HL-60 (cell line): Measurements from ENCODE around the gene BLNK.

Experiments used
- DNase-seq, 2 experiments: peaks; one replicate each; pipeline ENCODE4 v3.0.0-alpha.2; 2010 to 2020; ENCODE audit warnings: low read depth in 1 of 2, low spot score in 1 of 2
- H3K27ac ChIP-seq: fragments of 250-450 bp; sonication (Bioruptor Pico); replicated peaks from 2 replicates; pipeline ENCODE4 v1.5.1; 2020; ENCODE audit warnings: mild to moderate bottlenecking, moderate library complexity
- H3K27me3 ChIP-seq: fragments of 250-450 bp; sonication (Bioruptor Pico); 2 replicates; pipeline ENCODE4 v1.5.1; 2021; ENCODE audit warnings: mild to moderate bottlenecking, moderate library complexity; ENCODE audit not compliant: insufficient read depth, poor library complexity, severe bottlenecking
- H3K4me3 ChIP-seq: replicated peaks from 2 replicates; pipeline ENCODE4 v1.5.1; 2011; ENCODE audit warnings: mild to moderate bottlenecking, control low read depth, low read length; ENCODE audit not compliant: insufficient read depth
- GABPA ChIP-seq: IDR thresholded peaks from 2 replicates; pipeline ENCODE4 v1.6.1; 2012; ENCODE audit warnings: low read depth
- POLR2AphosphoS5 ChIP-seq: IDR thresholded peaks from 2 replicates; pipeline ENCODE4 v1.6.1; 2012; ENCODE audit warnings: low read depth
- SPI1 ChIP-seq: IDR thresholded peaks from 2 replicates; pipeline ENCODE4 v1.6.1; 2012; ENCODE audit warnings: low read depth, mild to moderate bottlenecking, borderline replicate concordance
- TF ChIP-seq, protein P1 (sequence below): IDR thresholded peaks from one replicate; pipeline ENCODE4 v1.5.1; 2011; ENCODE audit warnings: low read length, control low read depth, inconsistent platforms; ENCODE audit not compliant: insufficient read depth
- TF ChIP-seq, protein P2 (sequence below): IDR thresholded peaks from 2 replicates; pipeline ENCODE4 v1.6.1; 2012; ENCODE audit warnings: low read depth; ENCODE audit not compliant: insufficient replicate concordance

The BLNK gene

GRCh38 chr10:96264938-96265337 lies 6.4 kb downstream of the BLNK start:
- DNase-seq: no peak
- TF ChIP-seq SPI1: no peak
- no peak for TF ChIP-seq POLR2AphosphoS5
- no peak for TF ChIP-seq GABPA
- TF ChIP-seq, protein P1, sequence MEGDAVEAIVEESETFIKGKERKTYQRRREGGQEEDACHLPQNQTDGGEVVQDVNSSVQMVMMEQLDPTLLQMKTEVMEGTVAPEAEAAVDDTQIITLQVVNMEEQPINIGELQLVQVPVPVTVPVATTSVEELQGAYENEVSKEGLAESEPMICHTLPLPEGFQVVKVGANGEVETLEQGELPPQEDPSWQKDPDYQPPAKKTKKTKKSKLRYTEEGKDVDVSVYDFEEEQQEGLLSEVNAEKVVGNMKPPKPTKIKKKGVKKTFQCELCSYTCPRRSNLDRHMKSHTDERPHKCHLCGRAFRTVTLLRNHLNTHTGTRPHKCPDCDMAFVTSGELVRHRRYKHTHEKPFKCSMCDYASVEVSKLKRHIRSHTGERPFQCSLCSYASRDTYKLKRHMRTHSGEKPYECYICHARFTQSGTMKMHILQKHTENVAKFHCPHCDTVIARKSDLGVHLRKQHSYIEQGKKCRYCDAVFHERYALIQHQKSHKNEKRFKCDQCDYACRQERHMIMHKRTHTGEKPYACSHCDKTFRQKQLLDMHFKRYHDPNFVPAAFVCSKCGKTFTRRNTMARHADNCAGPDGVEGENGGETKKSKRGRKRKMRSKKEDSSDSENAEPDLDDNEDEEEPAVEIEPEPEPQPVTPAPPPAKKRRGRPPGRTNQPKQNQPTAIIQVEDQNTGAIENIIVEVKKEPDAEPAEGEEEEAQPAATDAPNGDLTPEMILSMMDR: no peak
- Histone ChIP-seq H3K27me3 (no peaks in the 10 kb centered on the region), H3K27ac (no peak overlapping the region), H3K4me3 (no peak overlapping the region)

DNA sequence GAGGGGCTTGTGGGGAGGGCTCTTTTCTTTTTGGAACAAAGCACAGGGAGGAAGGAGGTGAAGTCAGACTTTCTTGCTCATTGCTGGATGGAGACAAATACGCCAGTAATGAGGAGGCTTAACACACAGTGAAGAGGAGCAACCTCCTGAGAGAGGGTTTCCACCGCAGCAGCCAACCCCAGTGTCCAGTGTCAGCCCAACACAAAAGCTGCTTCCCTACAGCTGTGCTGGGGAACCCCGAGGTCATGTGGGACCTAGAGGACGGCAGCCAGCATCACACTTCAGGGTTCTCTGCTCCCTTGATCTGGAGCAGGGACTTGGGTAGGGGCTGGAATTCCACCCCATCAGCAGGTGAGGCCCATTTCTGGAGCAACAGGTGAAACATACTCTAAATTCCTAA lies 7.7 kb downstream of the BLNK start:
- TF ChIP-seq SPI1 (no peak), GABPA (no peak), POLR2AphosphoS5 (no peak)
- TF ChIP-seq, protein P2, sequence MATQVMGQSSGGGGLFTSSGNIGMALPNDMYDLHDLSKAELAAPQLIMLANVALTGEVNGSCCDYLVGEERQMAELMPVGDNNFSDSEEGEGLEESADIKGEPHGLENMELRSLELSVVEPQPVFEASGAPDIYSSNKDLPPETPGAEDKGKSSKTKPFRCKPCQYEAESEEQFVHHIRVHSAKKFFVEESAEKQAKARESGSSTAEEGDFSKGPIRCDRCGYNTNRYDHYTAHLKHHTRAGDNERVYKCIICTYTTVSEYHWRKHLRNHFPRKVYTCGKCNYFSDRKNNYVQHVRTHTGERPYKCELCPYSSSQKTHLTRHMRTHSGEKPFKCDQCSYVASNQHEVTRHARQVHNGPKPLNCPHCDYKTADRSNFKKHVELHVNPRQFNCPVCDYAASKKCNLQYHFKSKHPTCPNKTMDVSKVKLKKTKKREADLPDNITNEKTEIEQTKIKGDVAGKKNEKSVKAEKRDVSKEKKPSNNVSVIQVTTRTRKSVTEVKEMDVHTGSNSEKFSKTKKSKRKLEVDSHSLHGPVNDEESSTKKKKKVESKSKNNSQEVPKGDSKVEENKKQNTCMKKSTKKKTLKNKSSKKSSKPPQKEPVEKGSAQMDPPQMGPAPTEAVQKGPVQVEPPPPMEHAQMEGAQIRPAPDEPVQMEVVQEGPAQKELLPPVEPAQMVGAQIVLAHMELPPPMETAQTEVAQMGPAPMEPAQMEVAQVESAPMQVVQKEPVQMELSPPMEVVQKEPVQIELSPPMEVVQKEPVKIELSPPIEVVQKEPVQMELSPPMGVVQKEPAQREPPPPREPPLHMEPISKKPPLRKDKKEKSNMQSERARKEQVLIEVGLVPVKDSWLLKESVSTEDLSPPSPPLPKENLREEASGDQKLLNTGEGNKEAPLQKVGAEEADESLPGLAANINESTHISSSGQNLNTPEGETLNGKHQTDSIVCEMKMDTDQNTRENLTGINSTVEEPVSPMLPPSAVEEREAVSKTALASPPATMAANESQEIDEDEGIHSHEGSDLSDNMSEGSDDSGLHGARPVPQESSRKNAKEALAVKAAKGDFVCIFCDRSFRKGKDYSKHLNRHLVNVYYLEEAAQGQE: no peak
- TF ChIP-seq, protein P1: no peak
- no peak overlapping the region for H3K4me3 ChIP-seq

DNA sequence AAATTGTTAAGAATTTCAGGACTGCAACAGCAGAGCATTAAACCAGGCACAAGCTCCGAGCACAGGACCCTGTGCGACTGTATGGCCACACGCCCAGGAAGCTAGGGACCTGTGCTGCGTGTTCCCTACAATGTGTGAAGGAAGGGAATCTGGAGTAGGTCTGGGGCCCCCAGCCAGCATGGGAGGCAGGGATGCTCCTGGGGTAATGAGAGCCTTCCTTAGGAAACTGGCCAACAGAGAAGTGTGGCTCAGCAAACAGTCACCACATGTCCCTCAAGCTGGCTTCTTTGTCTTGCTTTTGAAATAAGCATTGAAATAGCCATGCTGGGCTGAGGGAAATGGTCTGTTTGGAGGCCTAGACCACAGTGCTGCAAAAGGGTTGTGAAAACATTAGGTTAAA lies 8.2 kb downstream of the BLNK start:
- no peak for DNase-seq
- TF ChIP-seq, protein P1: no peak
- TF ChIP-seq, protein P2: no peak
- TF ChIP-seq POLR2AphosphoS5 (no peak), SPI1 (no peak), GABPA (no peak)
- H3K27ac ChIP-seq: no peak overlapping the region

More for the DNA sequence above, 7.7 kb downstream of the BLNK start:
- Histone ChIP-seq H3K27ac (no peak overlapping the region), H3K27me3 (no peaks in the 10 kb centered on the region)
- DNase-seq: no peak

DNA sequence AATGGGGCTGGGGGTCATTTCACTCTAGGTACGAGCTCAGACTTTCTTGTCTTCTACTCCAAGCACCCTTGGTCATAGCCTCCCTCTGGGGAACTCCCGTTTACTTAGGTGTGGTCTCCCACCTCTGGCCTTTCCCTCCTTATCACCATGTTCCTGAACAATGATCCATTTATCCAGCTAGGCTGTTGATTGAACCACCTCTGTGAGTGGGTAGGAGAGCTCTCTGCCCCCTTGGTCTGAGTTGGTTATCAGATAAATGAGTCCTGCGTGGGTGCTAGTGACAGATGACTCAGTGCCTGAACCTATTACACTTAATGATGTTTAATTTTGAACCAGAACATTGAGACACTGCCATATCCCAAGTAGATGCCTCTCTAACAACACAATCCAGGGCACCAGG lies 9.4 kb downstream of the BLNK start:
- no peaks in the 10 kb centered on the region for H3K27me3 ChIP-seq
- no peak for DNase-seq
- no peak overlapping the region for H3K4me3 ChIP-seq
- TF ChIP-seq, protein P1: no peak
- TF ChIP-seq SPI1 (no peak), POLR2AphosphoS5 (no peak), GABPA (no peak)
- TF ChIP-seq, protein P2: no peak
- no peak overlapping the region for H3K27ac ChIP-seq

More for the DNA sequence above, 8.2 kb downstream of the BLNK start:
- Histone ChIP-seq H3K4me3 (no peak overlapping the region), H3K27me3 (no peaks in the 10 kb centered on the region)
